SU-DHL-6 (cell line): ENCODE data around the gene CFAP74.

Experiments
- H2AFZ ChIP-seq: fragments of 200-600 bp; sonication (generic); 2 replicates; pipeline ENCODE4 v1.6.1; 2014; ENCODE audit warnings: low read depth, mild to moderate bottlenecking, moderate library complexity, mixed read lengths, antibody characterized with exemption, low read length; ENCODE audit not compliant: severe bottlenecking
- H3F3A ChIP-seq: fragments of 200-600 bp; shearing (Covaris generic); 2 replicates; pipeline ENCODE4 v1.6.0; 2016; ENCODE audit warnings: antibody characterized with exemption, mild to moderate bottlenecking; ENCODE audit not compliant: insufficient read depth
- H3K27ac ChIP-seq: fragments of 200-600 bp; sonication (generic); 2 replicates; pipeline ENCODE4 v1.5.1; 2016; ENCODE audit warnings: low read depth, mild to moderate bottlenecking, low read length, moderate library complexity, mixed read lengths
- H3K27me3 ChIP-seq: fragments of 200-600 bp; sonication (generic), shearing (Covaris generic); 2 replicates; pipeline ENCODE4 v1.6.0; 2014; ENCODE audit warnings: mild to moderate bottlenecking, low read length
- H3K36me3 ChIP-seq: fragments of 200-600 bp; sonication (generic); 2 replicates; pipeline ENCODE4 v1.6.1; 2014; ENCODE audit warnings: mild to moderate bottlenecking, low read length, mixed read lengths
- H3K4me2 ChIP-seq: fragments of 300-600, 200-600 bp; shearing (Covaris generic), sonication (generic); 2 replicates; pipeline ENCODE4 v1.6.0; 2014; ENCODE audit warnings: low read length, low read depth, mild to moderate bottlenecking; ENCODE audit not compliant: poor library complexity, severe bottlenecking
- H3K4me3 ChIP-seq: fragments of 200-600 bp; sonication (generic); 2 replicates; pipeline ENCODE4 v1.5.1; 2014; ENCODE audit warnings: antibody characterized with exemption, low read length, mild to moderate bottlenecking, mixed read lengths; ENCODE audit not compliant: insufficient read depth, poor library complexity, severe bottlenecking
- H3K79me2 ChIP-seq: fragments of 200-600 bp; sonication (generic); 2 replicates; pipeline ENCODE4 v1.6.1; 2014; ENCODE audit warnings: mild to moderate bottlenecking, low read length, moderate library complexity; ENCODE audit not compliant: insufficient read depth
- H3K9ac ChIP-seq: fragments of 200-600 bp; sonication (generic); 2 replicates; pipeline ENCODE4 v1.7.0; 2014; ENCODE audit warnings: mild to moderate bottlenecking, low read length
- H3K9me2 ChIP-seq: fragments of 200-600 bp; sonication (generic); replicated peaks from 2 replicates; pipeline ENCODE4 v1.6.1; 2014; ENCODE audit warnings: low read length; ENCODE audit not compliant: insufficient read depth
- H3K9me3 ChIP-seq: fragments of 200-600 bp; sonication (generic); 2 replicates; pipeline ENCODE4 v1.6.1; 2014; ENCODE audit warnings: low read length, mixed read lengths; ENCODE audit not compliant: insufficient read depth
- H4K20me1 ChIP-seq: fragments of 200-600 bp; sonication (generic); 2 replicates; pipeline ENCODE4 v1.6.1; 2014; ENCODE audit warnings: low read depth, mild to moderate bottlenecking, antibody characterized with exemption, low read length, moderate library complexity, mixed read lengths
- EZH2phosphoT487 ChIP-seq: fragments of 200-600 bp; sonication (generic), shearing (Covaris generic); conservative IDR thresholded peaks from 2 replicates; pipeline ENCODE4 v1.6.1; 2018; ENCODE audit warnings: mild to moderate bottlenecking, antibody characterized with exemption, low read length, moderate library complexity, mixed read lengths
- TF ChIP-seq, protein P1 (sequence below): fragments of 200-600 bp; sonication (generic); IDR thresholded peaks from one replicate; pipeline ENCODE4 v1.5.1; 2017; ENCODE audit warnings: antibody characterized with exemption, mild to moderate bottlenecking, low read length, moderate library complexity; ENCODE audit not compliant: insufficient read depth, poor library complexity, severe bottlenecking

Gene CFAP74

DNA sequence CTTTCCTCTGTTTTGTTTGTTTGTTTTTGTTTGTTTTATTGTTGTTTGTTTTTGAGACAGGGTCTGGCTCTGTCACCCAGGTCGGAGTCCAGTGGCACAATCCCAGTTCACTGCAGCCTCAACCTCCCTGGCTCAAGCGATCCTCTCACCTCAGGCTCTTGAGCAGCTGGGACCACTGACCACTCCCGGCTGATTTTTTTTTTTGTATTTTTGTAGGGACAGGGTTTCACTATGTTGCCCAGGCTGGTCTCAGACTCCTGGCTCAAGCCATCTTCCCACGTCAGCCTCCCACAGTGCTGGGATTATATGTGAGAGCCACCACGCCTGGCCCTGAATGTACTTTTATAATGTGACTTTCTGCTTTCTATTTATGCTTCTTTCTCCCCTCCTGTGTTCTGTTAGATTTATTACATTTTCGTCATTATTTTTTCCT is 93.5 kb downstream of the CFAP74 start:
- no peaks in the 10 kb centered on the region for H3K27me3 ChIP-seq
- H3K9me3 ChIP-seq: no peaks in the 10 kb centered on the region
- H3K36me3 ChIP-seq: no peaks in the 10 kb centered on the region
- no peaks in the 10 kb centered on the region for H3K9me2 ChIP-seq
- H3K9ac ChIP-seq: no peak overlapping the region
- H2AFZ ChIP-seq: no peak overlapping the region
- H3K4me3 ChIP-seq: no peak overlapping the region
- H4K20me1 ChIP-seq: no peaks in the 10 kb centered on the region
- no peak overlapping the region for H3K27ac ChIP-seq
- no peaks in the 10 kb centered on the region for H3K79me2 ChIP-seq
- H3K4me2 ChIP-seq: no peak overlapping the region
- H3F3A ChIP-seq: peaks cover 13% of the 10 kb centered on the region
- TF ChIP-seq, protein P1, sequence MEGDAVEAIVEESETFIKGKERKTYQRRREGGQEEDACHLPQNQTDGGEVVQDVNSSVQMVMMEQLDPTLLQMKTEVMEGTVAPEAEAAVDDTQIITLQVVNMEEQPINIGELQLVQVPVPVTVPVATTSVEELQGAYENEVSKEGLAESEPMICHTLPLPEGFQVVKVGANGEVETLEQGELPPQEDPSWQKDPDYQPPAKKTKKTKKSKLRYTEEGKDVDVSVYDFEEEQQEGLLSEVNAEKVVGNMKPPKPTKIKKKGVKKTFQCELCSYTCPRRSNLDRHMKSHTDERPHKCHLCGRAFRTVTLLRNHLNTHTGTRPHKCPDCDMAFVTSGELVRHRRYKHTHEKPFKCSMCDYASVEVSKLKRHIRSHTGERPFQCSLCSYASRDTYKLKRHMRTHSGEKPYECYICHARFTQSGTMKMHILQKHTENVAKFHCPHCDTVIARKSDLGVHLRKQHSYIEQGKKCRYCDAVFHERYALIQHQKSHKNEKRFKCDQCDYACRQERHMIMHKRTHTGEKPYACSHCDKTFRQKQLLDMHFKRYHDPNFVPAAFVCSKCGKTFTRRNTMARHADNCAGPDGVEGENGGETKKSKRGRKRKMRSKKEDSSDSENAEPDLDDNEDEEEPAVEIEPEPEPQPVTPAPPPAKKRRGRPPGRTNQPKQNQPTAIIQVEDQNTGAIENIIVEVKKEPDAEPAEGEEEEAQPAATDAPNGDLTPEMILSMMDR: no peak
- TF ChIP-seq EZH2phosphoT487: no peak

DNA sequence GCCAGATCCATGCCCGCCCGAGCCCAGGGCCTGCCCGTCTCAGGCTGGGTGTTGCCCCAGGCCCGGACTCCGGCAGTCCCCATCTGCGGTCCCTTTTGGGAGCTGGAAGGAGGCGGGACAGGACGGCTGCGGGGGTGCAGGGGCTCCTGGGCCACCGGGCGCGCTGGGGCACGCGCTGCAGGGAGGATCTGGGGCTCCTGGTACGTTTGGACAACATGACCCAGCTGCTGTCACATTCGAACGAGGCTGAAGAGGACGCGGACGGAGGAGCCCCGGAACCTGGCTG is 95.1 kb downstream of the CFAP74 start:
- H3K79me2 ChIP-seq: no peaks in the 10 kb centered on the region
- peak overlapping the region; percentile 68 for H3K4me3 ChIP-seq
- peak overlapping the region; percentile 44 for H2AFZ ChIP-seq
- H3K9me3 ChIP-seq: no peaks in the 10 kb centered on the region
- H3K9ac ChIP-seq: peak overlapping the region; percentile 83
- no peaks in the 10 kb centered on the region for H3K27me3 ChIP-seq
- H3K27ac ChIP-seq: peak overlapping the region; percentile 94
- no peaks in the 10 kb centered on the region for H3K9me2 ChIP-seq
- H3K36me3 ChIP-seq: no peaks in the 10 kb centered on the region
- TF ChIP-seq, protein P1: no peak
- no peak for TF ChIP-seq EZH2phosphoT487
- peak overlapping the region; percentile 57 for H3K4me2 ChIP-seq
- peaks cover 13% of the 10 kb centered on the region for H3F3A ChIP-seq
- no peaks in the 10 kb centered on the region for H4K20me1 ChIP-seq

DNA sequence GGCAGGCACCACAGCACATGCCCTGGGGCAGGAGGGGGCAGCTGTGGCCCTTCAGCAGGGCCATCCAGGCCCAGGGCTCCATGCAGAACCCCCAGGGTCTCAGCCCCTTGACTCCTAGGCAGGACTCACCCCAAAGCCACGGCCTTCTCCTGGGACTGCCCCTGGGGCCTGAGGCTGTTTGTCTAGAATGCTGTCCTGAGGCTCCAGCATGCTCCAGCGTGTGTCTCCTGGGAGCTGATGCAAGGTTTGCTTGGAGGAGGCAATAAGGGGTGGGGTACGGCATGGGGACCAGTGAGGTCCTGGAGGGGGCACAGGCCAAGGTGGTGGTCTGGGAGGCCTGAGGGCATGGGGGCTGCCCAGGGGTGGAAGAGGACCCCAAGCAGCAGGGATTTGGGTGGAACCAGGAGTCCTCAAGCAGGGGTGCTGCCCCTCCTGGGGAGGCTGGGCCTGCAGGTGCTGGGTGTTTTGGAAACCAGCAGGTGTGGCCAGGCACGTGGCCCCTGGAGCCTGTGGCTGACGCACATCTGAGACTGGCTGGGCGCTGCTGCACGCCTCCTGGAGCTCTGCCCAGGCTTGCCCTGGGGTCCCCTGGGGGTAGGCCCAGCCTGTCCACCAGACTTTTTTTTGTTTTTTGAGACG is 96.4 kb downstream of the CFAP74 start:
- H3F3A ChIP-seq: peaks cover 13% of the 10 kb centered on the region
- TF ChIP-seq, protein P1: no peak
- no peak for TF ChIP-seq EZH2phosphoT487
- H3K9me3 ChIP-seq: no peaks in the 10 kb centered on the region
- no peaks in the 10 kb centered on the region for H3K27me3 ChIP-seq
- H4K20me1 ChIP-seq: no peaks in the 10 kb centered on the region
- peak overlapping the region; percentile 94 for H3K27ac ChIP-seq
- H3K4me3 ChIP-seq: no peak overlapping the region
- peak overlapping the region; percentile 57 for H3K4me2 ChIP-seq
- H3K79me2 ChIP-seq: no peaks in the 10 kb centered on the region
- no peaks in the 10 kb centered on the region for H3K36me3 ChIP-seq
- H3K9ac ChIP-seq: peak overlapping the region; percentile 42
- H3K9me2 ChIP-seq: no peaks in the 10 kb centered on the region
- H2AFZ ChIP-seq: no peak overlapping the region
